CD4-positive, alpha-beta T cell (primary cell): ENCODE data around the gene TGM1. TPM values are rescaled to one million over a fixed set of nuclear protein-coding genes. Genes with fewer than 3 reads are reported as not detected.
A peak's percentile ranks its signal among the peaks of the same experiment; 100 is the strongest.

Source experiments
- ATAC-seq: fragments of 200-7000 bp; cut with Tn5 transposase; one replicate; pipeline ENCODE4 v1.10.0; 2022; ENCODE audit warnings: mild to moderate bottlenecking; ENCODE audit not compliant: poor library complexity
- CTCF ChIA-PET: fragments of 350-600 bp; sonication (Branson Sonifier 250); formaldehyde crosslinking; loops from one replicate; lab custom pipeline; 2021; ENCODE audit warnings: antibody characterized with exemption, inconsistent platforms; lab: Charles Lee
- POLR2A ChIA-PET: fragments of 350-600 bp; sonication (Branson Sonifier 250); formaldehyde crosslinking; loops from one replicate; lab custom pipeline; 2021; ENCODE audit warnings: antibody characterized with exemption, inconsistent platforms; lab: Charles Lee
- DNase-seq, 14 experiments: peaks; one replicate each; pipeline ENCODE4 v3.0.0-alpha.2; 2013 to 2020; ENCODE audit warnings: mixed read lengths in 2 of 14
- H3K27ac ChIP-seq, 2 donors: one replicate each; pipeline versions ENCODE4 v1.5.1 to v1.7.0; 2013; ENCODE audit warnings: low read length in 2 of 2, low read depth in 1 of 2, mild to moderate bottlenecking in 1 of 2
- H3K27me3 ChIP-seq, 2 experiments: 1 replicate in 1 of 2; 2 replicates in 1 of 2; pipeline versions ENCODE4 v1.6.1 to v1.7.0; 2013; ENCODE audit warnings: low read length in 2 of 2, control low read depth in 1 of 2, mild to moderate bottlenecking in 1 of 2, moderate library complexity in 1 of 2; ENCODE audit not compliant: insufficient read depth in 2 of 2, control insufficient read depth in 1 of 2
- H3K36me3 ChIP-seq: one replicate; pipeline ENCODE4 v1.6.1; 2013; ENCODE audit warnings: low read length, control low read depth; ENCODE audit not compliant: insufficient read depth
- H3K4me1 ChIP-seq: one replicate; pipeline ENCODE4 v1.6.1; 2013; ENCODE audit warnings: low read length, control low read depth; ENCODE audit not compliant: insufficient read depth
- H3K4me3 ChIP-seq: one replicate; pipeline ENCODE4 v1.5.1; 2013; ENCODE audit warnings: mild to moderate bottlenecking, low read length, moderate library complexity
- H3K9me3 ChIP-seq, 2 experiments: 1 replicate in 1 of 2; 2 replicates in 1 of 2; pipeline versions ENCODE4 v1.6.1 to v1.7.0; 2013; ENCODE audit warnings: low read length in 2 of 2, mild to moderate bottlenecking in 2 of 2, control low read depth in 1 of 2, moderate library complexity in 1 of 2; ENCODE audit not compliant: control insufficient read depth in 1 of 2, insufficient read depth in 1 of 2
- H3K27ac Mint-ChIP-seq: one replicate; pipeline ENCODE4 v1.8.0; 2020; ENCODE audit warnings: mixed read lengths
- H3K27me3 Mint-ChIP-seq: one replicate; pipeline ENCODE4 v1.8.0; 2021; ENCODE audit warnings: mixed read lengths
- H3K36me3 Mint-ChIP-seq: one replicate; pipeline ENCODE4 v1.8.0; 2021; ENCODE audit warnings: low read depth, mixed read lengths
- H3K4me1 Mint-ChIP-seq: one replicate; pipeline ENCODE4 v1.8.0; 2021; ENCODE audit warnings: low read depth, mixed read lengths
- H3K4me3 Mint-ChIP-seq: one replicate; pipeline ENCODE4 v1.8.0; 2020; ENCODE audit warnings: mild to moderate bottlenecking, mixed read lengths
- H3K9me3 Mint-ChIP-seq: one replicate; pipeline ENCODE4 v1.8.0; 2020; ENCODE audit warnings: mixed read lengths
- CTCF ChIP-seq: fragments of 200-600 bp; IDR thresholded peaks from one replicate; pipeline ENCODE4 v1.8.0; 2022; ENCODE audit warnings: antibody characterized with exemption, mild to moderate bottlenecking
- intact Hi-C, 2 experiments: fragments of 100-400 bp; cut with DNase I in 1 of 2; cut with micrococcal nuclease in 1 of 2; formaldehyde crosslinking; loops; one replicate each; pipeline versions ENCODE4 v1.15.1 to v1.9.0; 2023 to 2025; cut with DNase I, micrococcal nuclease
- total RNA-seq, 174 experiments: library from RNA in 2 of 174; stranded (reverse) in 2 of 174; gene quantifications; one replicate each; pipeline ENCODE4 v1.2.3 and lab custom pipeline; 2021 to 2026

The TGM1 gene
- total RNA-seq, 2 experiments from 2014 or later, result 3.5 to 3.9 TPM

DNA sequence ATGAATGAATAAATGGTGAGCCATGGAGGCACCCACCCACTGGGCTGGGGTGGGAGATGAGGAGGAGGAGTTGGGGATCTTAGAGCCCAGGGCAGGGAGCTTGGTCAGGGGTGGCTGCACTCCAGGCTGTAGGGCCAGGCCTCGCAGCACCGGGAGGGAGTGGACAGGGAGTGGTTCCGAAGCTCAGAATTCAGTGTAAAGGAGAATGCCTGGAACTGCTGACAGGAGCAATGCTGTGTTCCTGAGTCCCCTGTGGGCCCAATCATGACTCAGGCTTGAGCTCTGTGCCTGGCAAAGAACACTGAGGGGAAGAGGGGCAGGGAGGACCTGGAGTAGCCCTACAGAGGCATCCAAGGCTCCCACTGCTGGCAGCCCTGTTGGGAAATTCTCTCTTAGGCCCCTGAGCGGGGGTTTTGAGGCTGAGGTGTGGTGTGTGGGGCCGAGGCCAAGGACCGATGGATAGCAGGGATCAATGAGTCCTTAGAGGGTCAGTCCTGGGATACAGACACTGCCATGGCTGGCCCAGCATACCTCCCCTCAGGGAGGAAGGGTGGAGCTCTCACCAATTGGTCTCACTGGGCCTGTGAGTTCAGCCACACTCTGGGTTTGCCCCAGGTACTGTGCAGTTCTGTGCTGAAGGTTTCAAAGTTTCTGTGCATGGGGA lies 18.0 kb upstream of the TGM1 start:
- Mint-ChIP-seq H3K4me3 (no peak overlapping the region), H3K27ac (no peak overlapping the region), H3K9me3 (no peaks in the 10 kb centered on the region), H3K36me3 (no peaks in the 10 kb centered on the region), H3K27me3 (no peaks in the 10 kb centered on the region), H3K4me1 (peaks cover 33% of the 10 kb centered on the region)
- Histone ChIP-seq H3K27ac (no peak overlapping the region), H3K36me3 (no peaks in the 10 kb centered on the region), H3K9me3 (no peaks in the 10 kb centered on the region), H3K4me1 (peaks cover 28% of the 10 kb centered on the region), H3K4me3 (no peak overlapping the region), H3K27me3 (no peaks in the 10 kb centered on the region)
- DNase-seq (no peak), ATAC-seq (no peak)
- CTCF ChIA-PET, result interaction anchor here (4.0 to 4.4 kb wide), 2 partner anchors 11 to 17 kb away, joined by 20 to 24 read pairs; partner anchors contain the start of genes DHRS1, NOP9 and RABGGTA
- intact Hi-C loops, result no loop called here
- POLR2A ChIA-PET, result no interaction called here
- no peak for TF ChIP-seq CTCF

DNA sequence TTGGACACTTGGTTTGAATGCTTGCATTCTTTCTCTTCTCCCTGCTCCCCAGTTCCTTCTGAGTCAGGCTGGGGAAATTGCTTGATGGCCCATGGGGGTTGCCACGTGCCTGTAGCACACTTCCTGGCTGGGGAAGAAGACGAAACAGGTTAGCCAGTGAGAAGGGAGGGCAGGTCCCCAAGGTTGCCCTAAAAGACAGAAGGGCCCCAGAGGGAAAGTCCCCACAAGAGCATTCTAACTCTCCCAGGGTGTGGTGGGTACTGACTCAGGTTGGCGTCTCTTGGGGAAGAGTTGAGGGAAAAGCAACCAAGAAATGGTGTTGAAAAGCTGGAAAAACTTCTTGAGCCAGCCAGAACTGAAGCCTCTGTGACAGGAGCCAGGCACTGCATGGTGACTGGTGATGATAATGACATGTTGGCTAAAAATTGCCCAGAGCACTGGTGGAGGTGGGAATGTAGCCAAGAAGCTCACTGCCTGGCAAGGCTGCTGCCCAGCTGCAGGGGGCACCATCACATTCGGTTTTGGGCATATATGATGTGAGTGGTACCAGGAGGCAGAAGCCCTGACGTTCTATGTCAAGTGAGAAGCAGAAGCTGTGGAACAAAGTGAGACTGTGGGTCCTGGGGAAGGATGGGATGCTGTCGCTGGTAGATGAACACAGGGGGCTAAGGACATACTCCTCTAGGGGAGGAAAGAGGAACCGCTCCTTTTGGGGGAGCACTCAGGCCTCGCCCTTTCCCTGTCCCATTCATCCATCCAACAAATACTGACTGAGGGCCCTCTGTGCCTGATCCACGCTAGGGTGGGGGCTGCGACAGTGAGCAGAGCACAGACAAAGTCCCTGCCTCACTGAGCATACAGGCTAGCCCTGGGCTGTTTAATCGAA lies 16.6 kb upstream of the TGM1 start:
- Histone ChIP-seq H3K9me3 (no peaks in the 10 kb centered on the region), H3K4me1 (peaks cover 38% of the 10 kb centered on the region), H3K36me3 (no peaks in the 10 kb centered on the region), H3K27me3 (no peaks in the 10 kb centered on the region), H3K4me3 (no peak overlapping the region), H3K27ac (peak overlapping the region in 1 of 2 donors; percentile 33)
- H3K36me3 Mint-ChIP-seq, result no peaks in the 10 kb centered on the region
- CTCF ChIA-PET, result interaction anchor here (0.8 to 4.4 kb wide), 5 partner anchors 9 to 162 kb away, joined by 3 to 24 read pairs (median 8); partner anchors contain the start of genes DHRS1, NOP9, RABGGTA and TINF2
- POLR2A ChIA-PET, result interaction anchor here (0.5 to 1.1 kb wide), 4 partner anchors 8 to 164 kb away, joined by 3 read pairs; partner anchors contain the start of gene RABGGTA
- ATAC-seq (peak; percentile 84), DNase-seq (peak in 12 of 14 experiments; percentile 23 to 87 (median 40))
- no peak overlapping the region for H3K4me3 Mint-ChIP-seq
- H3K4me1 Mint-ChIP-seq, result peaks cover 33% of the 10 kb centered on the region
- intact Hi-C loops, result loop anchor here in 1 of 2 experiments (1.0 kb wide), 1 partner anchor 18 kb away; no protein-coding TSS in a partner anchor
- no peaks in the 10 kb centered on the region for H3K9me3 Mint-ChIP-seq
- H3K27ac Mint-ChIP-seq, result peak overlapping the region; percentile 81
- no peak for TF ChIP-seq CTCF
- no peaks in the 10 kb centered on the region for H3K27me3 Mint-ChIP-seq

- Mint-ChIP-seq H3K4me1 (peaks cover 44% of the 10 kb centered on the region), H3K27me3 (no peaks in the 10 kb centered on the region), H3K36me3 (no peaks in the 10 kb centered on the region), H3K27ac (peak overlapping the region; percentile 81), H3K9me3 (no peaks in the 10 kb centered on the region), H3K4me3 (no peak overlapping the region)
- Histone ChIP-seq H3K27ac (no peak overlapping the region), H3K9me3 (no peaks in the 10 kb centered on the region), H3K36me3 (no peaks in the 10 kb centered on the region), H3K4me3 (no peak overlapping the region), H3K4me1 (peaks cover 49% of the 10 kb centered on the region), H3K27me3 (no peaks in the 10 kb centered on the region)
- ATAC-seq, result no peak
- TF ChIP-seq CTCF, result no peak
- intact Hi-C loops, result no loop called here
- ChIA-PET POLR2A (no interaction called here), CTCF (interaction anchor here (4.0 to 4.4 kb wide), 2 partner anchors 8 to 19 kb away, joined by 20 to 24 read pairs; partner anchors contain the start of genes DHRS1, NOP9 and RABGGTA)
- DNase-seq, result no peak
These were observed 15.4 kb upstream of the TGM1 start for GRCh38 chr14:24278424-24278823.
